Pancreas (tissue), 10 donors: ENCODE data around the gene HNRNPUL1. TPM values are rescaled to one million over a fixed set of nuclear protein-coding genes. Genes with fewer than 3 reads are reported as not detected.

Experiments
- ATAC-seq, 4 donors: fragments of 200-7000 bp; cut with Tn5 transposase; one replicate each; pipeline versions ENCODE4 v1.8.0 to v1.9.1; 2020; ENCODE audit warnings: mild to moderate bottlenecking in 4 of 4, moderate library complexity in 4 of 4
- DNase-seq, 6 donors: peaks; one replicate each; pipeline ENCODE4 v3.0.0-alpha.2; 2020
- FAIRE-seq: peaks from 2 replicates; lab custom pipeline; 2012; peaks lifted over from hg19 to GRCh38; lab: Jason Lieb, UNC
- H3K27ac ChIP-seq, 4 donors: fragments of 200-600 bp; sonication (generic); 1 replicate in 3 of 4; 2 replicates in 1 of 4; pipeline versions ENCODE4 v1.5.0 to v1.8.0; 2020
- H3K27me3 ChIP-seq, 4 donors: fragments of 200-600 bp; one replicate each; pipeline ENCODE4 v1.8.0; 2021
- H3K36me3 ChIP-seq, 3 donors: fragments of 200-600 bp; sonication (generic) in 1 of 3; one replicate each; pipeline versions ENCODE4 v1.5.0 to v1.8.0; 2020 to 2021
- H3K4me1 ChIP-seq, 3 donors: fragments of 200-600 bp; one replicate each; pipeline ENCODE4 v1.8.0; 2021
- H3K4me3 ChIP-seq, 4 donors: fragments of 200-600 bp; sonication (generic) in 2 of 4; one replicate each; pipeline versions ENCODE4 v1.5.0 to v1.8.0; 2020 to 2021
- H3K9me3 ChIP-seq, 4 donors: fragments of 200-600 bp; one replicate each; pipeline ENCODE4 v1.8.0; 2021
- WGBS, 2 donors: extraction: QIAGEN DNeasy Blood & Tissue Kit; methylation state at CpG; one replicate each; pipeline ENCODE4 v1.1.7; 2013; 5-methylcytosine and 5-hydroxymethylcytosine counted together
- intact Hi-C, 3 donors: fragments of 100-400 bp; cut with DNase I; formaldehyde crosslinking; loops; one replicate each; pipeline versions ENCODE4 v1.11.1 to v1.14.2; 2022
- polyA plus RNA-seq, 2 donors: library from polyadenylated mRNA; stranded (reverse); fragments of 200-250 nt; gene quantifications; one replicate each; pipeline ENCODE4 v1.2.3, GENCODE V29; 2013
- total RNA-seq, 6 donors: library from RNA; stranded (reverse); fragmentation: NEBNext Ultra II Directional in 4 of 6; extraction: Animal tissue kit (Norgen Biotek cat#: 25700) in 4 of 6; gene quantifications; one replicate each; pipeline versions ENCODE4 v1.2.1 to v1.2.4, GENCODE V29; 2021 to 2023
- TF ChIP-seq, protein P1 (sequence below), 4 donors: fragments of 200-600 bp; sonication (generic) in 3 of 4; IDR thresholded peaks; one replicate each; pipeline versions ENCODE4 v1.5.0 to v1.8.0; 2021; ENCODE audit warnings: antibody characterized with exemption in 4 of 4
- donor health status: healthy with polysubstance abuse.
- donor health status: DM: no; HTN: no; CAD: no; lungs with moderate emphysema.
- donor health status: DM: no; HTN: no; CAD: no.
- donor health status: control.
- donor health status: control.
- donor health status: Bipolar disorder and iron deficiency.
- donor health status: DM: yes; HTN: yes; CAD: no.
- donor health status: DM: no; HTN: no; CAD: no.
- donor health status: DM: no; HTN: no; CAD: no.
- donor health status: DM: yes; HTN: yes; CAD: no.

HNRNPUL1 gene
- total and polyA plus RNA-seq, 8 donors: 49.2 to 101 (median 82.1) TPM

DNA sequence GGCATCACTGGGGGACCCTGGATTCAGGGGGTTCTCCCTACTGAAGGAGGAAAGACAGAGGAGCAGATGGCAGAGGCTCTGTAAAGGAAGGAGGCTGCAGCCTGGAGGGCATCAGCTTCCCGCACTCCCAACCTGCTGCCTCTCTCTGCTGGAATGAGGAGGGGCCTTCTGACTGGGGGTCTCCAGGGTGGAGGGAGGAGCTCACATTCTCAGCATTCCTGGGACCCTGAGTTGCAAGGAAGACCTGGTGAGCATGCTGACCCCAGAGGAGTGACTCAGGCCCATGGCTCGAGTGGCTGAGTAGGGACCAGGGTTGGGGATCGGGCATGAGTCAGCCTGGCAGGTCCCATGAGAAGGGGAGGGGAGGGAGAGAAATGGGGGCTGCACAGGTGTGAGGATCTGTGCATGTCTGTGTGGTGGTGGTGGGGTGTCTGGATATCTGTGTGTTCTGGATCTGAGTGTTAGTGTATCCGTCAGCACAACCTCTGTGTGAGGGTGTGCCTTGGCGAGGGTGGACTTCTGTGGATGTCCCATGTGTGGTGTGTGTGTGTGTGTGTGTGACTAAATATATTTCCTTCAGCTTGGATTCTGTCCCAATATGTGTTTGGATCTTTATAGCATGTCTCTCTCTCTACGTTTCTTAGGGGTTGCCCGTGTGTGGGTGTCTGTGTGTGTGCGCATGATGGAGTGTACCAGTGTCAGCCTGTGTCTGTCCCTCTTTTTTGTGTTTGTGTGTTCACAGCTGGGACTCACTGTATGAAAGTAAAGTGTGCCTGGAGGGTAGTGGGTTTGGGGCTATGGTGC lies 40.5 kb upstream of the HNRNPUL1 start:
- H3K27me3 ChIP-seq: no peaks in the 10 kb centered on the region
- TF ChIP-seq, protein P1, sequence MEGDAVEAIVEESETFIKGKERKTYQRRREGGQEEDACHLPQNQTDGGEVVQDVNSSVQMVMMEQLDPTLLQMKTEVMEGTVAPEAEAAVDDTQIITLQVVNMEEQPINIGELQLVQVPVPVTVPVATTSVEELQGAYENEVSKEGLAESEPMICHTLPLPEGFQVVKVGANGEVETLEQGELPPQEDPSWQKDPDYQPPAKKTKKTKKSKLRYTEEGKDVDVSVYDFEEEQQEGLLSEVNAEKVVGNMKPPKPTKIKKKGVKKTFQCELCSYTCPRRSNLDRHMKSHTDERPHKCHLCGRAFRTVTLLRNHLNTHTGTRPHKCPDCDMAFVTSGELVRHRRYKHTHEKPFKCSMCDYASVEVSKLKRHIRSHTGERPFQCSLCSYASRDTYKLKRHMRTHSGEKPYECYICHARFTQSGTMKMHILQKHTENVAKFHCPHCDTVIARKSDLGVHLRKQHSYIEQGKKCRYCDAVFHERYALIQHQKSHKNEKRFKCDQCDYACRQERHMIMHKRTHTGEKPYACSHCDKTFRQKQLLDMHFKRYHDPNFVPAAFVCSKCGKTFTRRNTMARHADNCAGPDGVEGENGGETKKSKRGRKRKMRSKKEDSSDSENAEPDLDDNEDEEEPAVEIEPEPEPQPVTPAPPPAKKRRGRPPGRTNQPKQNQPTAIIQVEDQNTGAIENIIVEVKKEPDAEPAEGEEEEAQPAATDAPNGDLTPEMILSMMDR (IDR thresholded peaks at IDR 0.05): no peak
- no peak overlapping the region for H3K4me3 ChIP-seq
- H3K9me3 ChIP-seq: no peaks in the 10 kb centered on the region
- FAIRE-seq: no peak
- intact Hi-C loops: no loop called here
- peak in 1 of 4 donors; percentile 24 for ATAC-seq
- no peaks in the 10 kb centered on the region for H3K4me1 ChIP-seq
- WGBS, 2 donors: 37 to 45% methylated on average over 8 of the region's 8 CpGs
- H3K27ac ChIP-seq: no peak overlapping the region
- H3K36me3 ChIP-seq: no peaks in the 10 kb centered on the region
- no peak for DNase-seq

DNA sequence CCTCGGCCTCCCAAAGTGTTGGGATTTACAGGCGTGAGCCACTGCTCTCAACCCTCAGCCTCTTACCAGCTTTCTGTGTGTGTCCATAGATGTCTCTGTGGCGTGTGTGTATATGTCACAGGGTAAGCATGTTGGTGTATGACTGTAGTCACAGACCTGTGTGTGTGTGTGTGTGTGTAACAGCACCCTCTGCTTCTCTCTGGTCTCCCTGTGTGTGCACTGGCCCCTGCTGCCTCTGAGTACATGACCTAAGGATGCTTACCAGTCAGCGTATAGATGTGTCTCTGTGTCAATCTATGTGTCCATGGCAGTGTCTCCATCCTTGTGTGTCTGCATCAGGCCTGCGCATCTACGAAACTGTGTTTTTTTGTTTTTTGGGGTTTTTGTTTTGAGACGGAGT lies 39.5 kb upstream of the HNRNPUL1 start:
- WGBS, 2 donors: 81 to 91% methylated on average over 7 of the region's 7 CpGs
- no peaks in the 10 kb centered on the region for H3K27me3 ChIP-seq
- no peak overlapping the region for H3K4me3 ChIP-seq
- ATAC-seq: no peak
- intact Hi-C loops: no loop called here
- no peak for DNase-seq
- no peak overlapping the region for H3K27ac ChIP-seq
- TF ChIP-seq, protein P1 (IDR thresholded peaks at IDR 0.05): no peak
- no peaks in the 10 kb centered on the region for H3K9me3 ChIP-seq
- H3K4me1 ChIP-seq: no peaks in the 10 kb centered on the region
- no peaks in the 10 kb centered on the region for H3K36me3 ChIP-seq
- no peak for FAIRE-seq

GRCh38 chr19:41225238-41226052 lies 38.7 kb upstream of the HNRNPUL1 start:
- intact Hi-C loops: no loop called here
- H3K9me3 ChIP-seq: no peaks in the 10 kb centered on the region
- no peaks in the 10 kb centered on the region for H3K36me3 ChIP-seq
- TF ChIP-seq, protein P1 (IDR thresholded peaks at IDR 0.05): no peak
- no peaks in the 10 kb centered on the region for H3K4me1 ChIP-seq
- H3K27me3 ChIP-seq: no peaks in the 10 kb centered on the region
- DNase-seq (peak in 3 of 6 donors; percentile 15 to 50 (median 34)), ATAC-seq (peak; percentile 43 to 65 (median 56)), FAIRE-seq (no peak)
- H3K27ac ChIP-seq: peak overlapping the region in 2 of 4 donors; percentile 42 to 54
- peak overlapping the region; percentile 7 to 56 (median 43) for H3K4me3 ChIP-seq
- WGBS, 2 donors: 51 to 60% methylated on average over 26 to 29 of the region's 29 CpGs

DNA sequence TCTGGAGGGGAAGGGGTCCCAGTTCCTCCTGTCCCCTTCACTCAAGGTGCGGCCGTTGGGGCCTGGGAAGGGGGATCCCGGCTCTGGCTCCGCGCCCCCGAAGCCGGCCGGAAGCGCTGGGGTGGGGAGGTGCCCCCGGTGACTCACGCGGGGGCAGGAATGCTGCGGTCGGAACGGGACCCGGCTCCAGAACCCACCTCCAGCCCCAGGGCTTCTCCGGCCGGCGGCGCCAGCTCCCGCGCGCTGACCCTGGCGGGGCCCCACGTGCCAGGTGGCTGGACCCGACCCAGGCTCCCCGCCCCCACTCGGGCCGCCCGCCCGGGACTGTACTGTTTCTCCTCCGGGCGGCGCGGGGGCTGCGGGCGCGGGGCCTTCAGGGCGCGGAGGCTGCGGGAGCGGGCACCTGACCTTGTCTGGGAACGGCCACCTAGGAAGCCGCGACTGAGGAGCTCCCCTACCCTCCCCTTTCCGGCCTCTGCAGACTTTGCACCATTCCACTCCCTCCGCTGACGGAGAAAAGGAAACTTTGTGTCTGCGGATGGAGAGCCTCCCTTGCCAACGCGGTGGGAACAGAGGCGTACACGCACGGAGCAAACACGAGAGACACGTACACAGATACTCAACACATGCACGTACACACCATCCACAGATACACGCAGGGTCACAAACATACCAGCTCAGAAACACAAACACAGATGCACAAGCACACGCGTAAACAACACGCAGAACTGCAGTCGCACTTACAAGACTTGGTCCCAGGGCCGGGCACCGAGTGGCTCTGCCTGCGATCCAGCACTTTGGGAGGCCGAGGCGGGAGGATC lies 37.9 kb upstream of the HNRNPUL1 start:
- Histone ChIP-seq H3K27ac (peak overlapping the region in 2 of 4 donors; percentile 42 to 54), H3K9me3 (no peaks in the 10 kb centered on the region), H3K36me3 (no peaks in the 10 kb centered on the region), H3K4me3 (peak overlapping the region; percentile 7 to 56 (median 43)), H3K27me3 (no peaks in the 10 kb centered on the region), H3K4me1 (no peaks in the 10 kb centered on the region)
- DNase-seq (peak; percentile 56 to 86 (median 72)), FAIRE-seq (no peak), ATAC-seq (peak; percentile 78 to 90 (median 88))
- TF ChIP-seq, protein P1 (IDR thresholded peaks at IDR 0.05): no peak
- intact Hi-C loops: no loop called here
- WGBS, 2 donors: 3% methylated on average over 53 to 67 of the region's 67 CpGs
